ENCODE measurements around the gene ZNF132.
A peak's percentile ranks its signal among the peaks of the same experiment; 100 is the strongest.

Gene ZNF132

DNA sequence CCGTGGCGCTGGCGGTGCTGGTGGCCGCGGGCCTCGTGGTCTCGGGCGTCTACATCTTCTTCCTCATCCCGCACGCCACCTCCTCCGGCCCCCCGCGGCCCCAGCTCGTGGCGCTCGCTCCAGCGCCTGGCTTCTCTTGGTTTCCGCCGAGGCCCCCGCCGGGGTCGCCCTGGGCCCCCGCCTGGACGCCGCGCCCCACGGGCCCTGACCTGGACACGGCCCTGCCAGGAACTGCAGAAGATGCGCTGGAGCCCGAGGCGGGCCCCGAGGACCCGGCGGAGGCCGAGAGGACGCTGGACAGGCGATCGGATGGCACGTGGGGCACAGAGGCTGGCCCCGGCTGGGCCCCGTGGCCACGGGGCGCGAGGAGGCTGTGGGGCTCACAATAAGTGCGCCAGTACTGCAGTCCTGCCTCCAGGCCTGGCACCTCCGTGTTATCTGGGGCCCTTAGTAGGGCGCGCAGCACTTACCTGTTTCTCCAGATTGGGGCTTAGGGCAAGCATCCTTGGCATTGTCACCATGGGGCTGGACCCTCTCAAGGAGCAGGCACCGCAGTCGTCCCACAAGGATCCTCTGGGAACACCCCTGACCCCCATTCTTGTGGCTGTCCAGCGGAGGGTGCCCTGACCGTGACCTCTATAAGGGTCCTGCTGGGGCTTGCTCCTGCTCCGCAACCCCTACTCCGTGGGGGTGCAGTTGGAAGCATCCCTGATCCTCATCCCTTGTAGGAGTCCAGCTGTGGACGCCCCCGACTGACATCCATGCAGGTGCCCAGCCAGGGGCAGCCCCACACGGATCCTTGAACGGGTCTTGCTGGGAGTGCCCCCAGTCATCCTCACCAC, 43.0 kb downstream of the ZNF132 start:
- Histone ChIP-seq H3K27ac (ENCODE audit: low read length) (no peak overlapping the region), H3K27me3 (ENCODE audit: control insufficient read depth, insufficient read depth, low read length) (no peaks in the 10 kb centered on the region; the same call in 1 of the 2 replicates), H3K4me1 (ENCODE audit: control insufficient read depth, insufficient read depth, low read length) (peaks cover 10% of the 10 kb centered on the region; the same call in 1 of the 2 replicates), H3K36me3 (ENCODE audit: control insufficient read depth, insufficient read depth, low read length) (peaks cover 23% of the 10 kb centered on the region), H3K9me3 (ENCODE audit: control insufficient read depth, insufficient read depth, low read length) (no peaks in the 10 kb centered on the region), H3K4me3 (ENCODE audit: low read length) (peak overlapping the region; percentile 21; the same call in 1 of the 2 replicates)
- no peak for DNase-seq (ENCODE audit: low read depth, low spot score)
- WGBS (ENCODE audit: insufficient coverage, insufficient read length) = no CpG with 5 or more reads among the region's 58 CpGs

DNA sequence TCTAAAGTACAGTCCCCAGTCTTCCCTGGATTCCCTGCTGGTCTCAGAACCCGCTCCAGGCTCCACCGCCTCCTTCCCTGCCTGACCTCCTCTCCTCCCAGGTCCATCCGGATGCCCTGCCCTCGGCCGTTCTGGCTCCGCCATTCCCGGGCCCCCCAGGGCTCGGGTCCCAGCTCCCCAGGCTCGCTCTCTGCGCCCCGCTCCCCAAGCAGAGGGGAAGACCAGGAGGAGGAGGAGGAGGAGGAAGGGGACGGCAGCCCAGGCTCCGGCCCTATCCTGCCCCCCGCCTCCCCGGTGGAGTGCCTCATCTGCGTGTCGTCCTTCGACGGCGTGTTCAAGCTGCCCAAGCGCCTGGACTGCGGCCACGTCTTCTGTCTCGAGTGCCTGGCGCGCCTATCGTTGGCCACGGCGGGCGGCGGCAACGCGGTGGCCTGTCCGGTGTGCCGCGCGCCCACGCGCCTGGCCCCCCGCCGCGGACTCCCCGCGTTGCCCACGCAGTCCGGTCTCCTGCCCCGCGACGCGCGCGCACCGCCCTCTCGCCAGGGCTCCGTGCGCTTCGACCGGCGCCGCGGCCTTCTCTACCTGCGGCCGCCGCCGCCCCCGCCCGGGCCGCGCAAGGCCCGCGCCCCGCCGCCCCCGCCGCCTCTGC, 43.9 kb downstream of the ZNF132 start:
- Histone ChIP-seq H3K36me3 (ENCODE audit: control insufficient read depth, insufficient read depth, low read length) (peaks cover 23% of the 10 kb centered on the region), H3K4me1 (ENCODE audit: control insufficient read depth, insufficient read depth, low read length) (peaks cover 10% of the 10 kb centered on the region; the same call in 1 of the 2 replicates), H3K9me3 (ENCODE audit: control insufficient read depth, insufficient read depth, low read length) (no peaks in the 10 kb centered on the region), H3K27ac (ENCODE audit: low read length) (no peak overlapping the region), H3K27me3 (ENCODE audit: control insufficient read depth, insufficient read depth, low read length) (no peaks in the 10 kb centered on the region; the same call in 1 of the 2 replicates), H3K4me3 (ENCODE audit: low read length) (peak overlapping the region; percentile 18; the same call in 1 of the 2 replicates)
- no peak for DNase-seq (ENCODE audit: low read depth, low spot score)
- WGBS (ENCODE audit: insufficient coverage, insufficient read length) = no CpG with 5 or more reads among the region's 75 CpGs

DNA sequence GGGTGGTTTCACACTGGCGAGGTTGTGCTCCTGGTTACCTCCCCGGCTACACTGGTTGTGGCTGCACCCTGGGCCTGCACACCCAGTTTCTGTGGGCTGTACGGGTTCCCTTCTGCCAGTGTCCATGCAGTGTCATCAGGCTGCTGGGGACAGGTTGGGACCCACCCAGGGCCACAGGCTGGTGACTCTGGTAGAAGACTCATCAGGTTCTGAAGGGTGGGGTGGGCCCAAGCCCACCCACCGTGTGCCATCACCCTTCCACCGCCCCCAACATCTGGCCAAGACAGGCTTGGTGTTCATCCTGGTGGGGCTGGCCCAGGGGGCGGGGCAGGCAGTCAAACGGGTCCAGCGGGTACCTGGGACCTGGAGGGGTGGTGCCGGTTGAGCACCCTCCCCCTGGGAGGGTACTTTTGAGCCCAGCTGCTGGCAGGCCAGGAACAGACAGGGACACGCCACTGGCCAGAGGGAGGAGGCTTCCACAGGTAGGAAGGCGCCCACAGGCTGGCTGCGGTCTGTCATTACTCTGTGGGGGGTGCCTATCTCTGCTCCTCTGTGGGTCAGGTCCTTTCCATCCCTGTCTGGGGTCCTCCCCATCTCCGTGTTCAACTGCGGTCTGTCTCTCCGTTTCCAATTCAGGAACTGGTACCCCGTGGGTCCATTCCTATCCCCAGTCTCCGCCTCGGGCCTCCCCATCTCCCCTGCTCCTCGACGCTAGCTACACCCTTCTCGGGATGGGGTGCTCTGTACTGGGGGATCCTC, 44.6 kb downstream of the ZNF132 start, which contains the start of gene RNF225:
RNF225 (plus strand) TSS at position 437 of the 759 bp plus-strand sequence. CDS start 434 bp downstream, outside the sequence.
- WGBS (ENCODE audit: insufficient coverage, insufficient read length) = no CpG with 5 or more reads among the region's 21 CpGs
- no peak for DNase-seq (ENCODE audit: low read depth, low spot score)
- peaks cover 23% of the 10 kb centered on the region for H3K36me3 ChIP-seq (ENCODE audit: control insufficient read depth, insufficient read depth, low read length)
- peaks cover 8% of the 10 kb centered on the region; the same call in 1 of the 2 replicates for H3K4me1 ChIP-seq (ENCODE audit: control insufficient read depth, insufficient read depth, low read length)
- no peaks in the 10 kb centered on the region for H3K9me3 ChIP-seq (ENCODE audit: control insufficient read depth, insufficient read depth, low read length)
- H3K4me3 ChIP-seq (ENCODE audit: low read length) = peak within 1 kb of the TSS; percentile 21; the same call in 1 of the 2 replicates
- no peak within 1 kb of the TSS for H3K27ac ChIP-seq (ENCODE audit: low read length)
- H3K27me3 ChIP-seq (ENCODE audit: control insufficient read depth, insufficient read depth, low read length) = no peaks in the 10 kb centered on the region; the same call in 1 of the 2 replicates

DNA sequence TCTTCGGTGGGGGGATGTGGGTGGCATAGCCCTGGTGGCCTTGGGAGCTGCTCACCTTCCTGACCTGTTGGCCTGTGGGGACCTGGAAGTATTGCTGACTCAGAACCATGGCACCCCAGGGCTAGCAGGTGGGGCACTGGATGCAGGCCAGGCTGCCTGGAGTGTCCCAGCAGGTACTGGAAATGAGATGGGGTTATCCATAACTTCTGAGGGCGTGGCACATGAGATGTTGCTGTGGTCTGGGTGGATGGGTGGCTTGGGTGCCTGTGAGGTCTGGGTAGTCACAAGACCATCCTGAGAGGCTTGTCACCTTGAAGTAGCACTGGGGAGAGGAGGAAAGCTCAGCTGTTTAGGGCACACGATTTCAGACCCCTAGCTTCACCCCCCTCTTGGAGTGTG, 45.1 kb downstream of the ZNF132 start:
- DNase-seq (ENCODE audit: low read depth, low spot score) = no peak
- Histone ChIP-seq H3K4me1 (ENCODE audit: control insufficient read depth, insufficient read depth, low read length) (peaks cover 8% of the 10 kb centered on the region; the same call in 1 of the 2 replicates), H3K27ac (ENCODE audit: low read length) (no peak overlapping the region), H3K4me3 (ENCODE audit: low read length) (no peak overlapping the region), H3K27me3 (ENCODE audit: control insufficient read depth, insufficient read depth, low read length) (no peaks in the 10 kb centered on the region; the same call in 1 of the 2 replicates), H3K36me3 (ENCODE audit: control insufficient read depth, insufficient read depth, low read length) (peaks cover 23% of the 10 kb centered on the region), H3K9me3 (ENCODE audit: control insufficient read depth, insufficient read depth, low read length) (no peaks in the 10 kb centered on the region)
- WGBS (ENCODE audit: insufficient coverage, insufficient read length) = no CpG with 5 or more reads among the region's 3 CpGs

DNA sequence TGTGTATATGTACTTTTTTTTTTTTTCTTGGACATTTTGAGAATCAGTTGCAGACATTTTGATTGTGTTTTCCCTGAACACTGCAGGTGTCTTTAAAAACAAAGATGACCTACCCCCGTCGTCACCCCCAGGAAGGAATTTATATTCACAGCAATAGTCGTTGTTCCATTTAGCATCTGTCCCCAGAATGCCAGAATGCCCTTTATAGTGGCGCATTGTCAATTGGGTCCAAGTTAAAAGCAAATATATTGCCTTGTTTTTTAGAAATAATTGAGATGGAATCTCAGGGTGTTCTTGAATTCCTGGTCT, 46.3 kb downstream of the ZNF132 start:
- no peaks in the 10 kb centered on the region; the same call in 1 of the 2 replicates for H3K27me3 ChIP-seq (ENCODE audit: control insufficient read depth, insufficient read depth, low read length)
- no peak for DNase-seq (ENCODE audit: low read depth, low spot score)
- H3K4me1 ChIP-seq (ENCODE audit: control insufficient read depth, insufficient read depth, low read length) = peaks cover 8% of the 10 kb centered on the region; the same call in 1 of the 2 replicates
- no peak overlapping the region for H3K4me3 ChIP-seq (ENCODE audit: low read length)
- no peaks in the 10 kb centered on the region for H3K9me3 ChIP-seq (ENCODE audit: control insufficient read depth, insufficient read depth, low read length)
- WGBS (ENCODE audit: insufficient coverage, insufficient read length) = no CpG with 5 or more reads among the region's 4 CpGs
- H3K27ac ChIP-seq (ENCODE audit: low read length) = no peak overlapping the region
- H3K36me3 ChIP-seq (ENCODE audit: control insufficient read depth, insufficient read depth, low read length) = peaks cover 25% of the 10 kb centered on the region

DNA sequence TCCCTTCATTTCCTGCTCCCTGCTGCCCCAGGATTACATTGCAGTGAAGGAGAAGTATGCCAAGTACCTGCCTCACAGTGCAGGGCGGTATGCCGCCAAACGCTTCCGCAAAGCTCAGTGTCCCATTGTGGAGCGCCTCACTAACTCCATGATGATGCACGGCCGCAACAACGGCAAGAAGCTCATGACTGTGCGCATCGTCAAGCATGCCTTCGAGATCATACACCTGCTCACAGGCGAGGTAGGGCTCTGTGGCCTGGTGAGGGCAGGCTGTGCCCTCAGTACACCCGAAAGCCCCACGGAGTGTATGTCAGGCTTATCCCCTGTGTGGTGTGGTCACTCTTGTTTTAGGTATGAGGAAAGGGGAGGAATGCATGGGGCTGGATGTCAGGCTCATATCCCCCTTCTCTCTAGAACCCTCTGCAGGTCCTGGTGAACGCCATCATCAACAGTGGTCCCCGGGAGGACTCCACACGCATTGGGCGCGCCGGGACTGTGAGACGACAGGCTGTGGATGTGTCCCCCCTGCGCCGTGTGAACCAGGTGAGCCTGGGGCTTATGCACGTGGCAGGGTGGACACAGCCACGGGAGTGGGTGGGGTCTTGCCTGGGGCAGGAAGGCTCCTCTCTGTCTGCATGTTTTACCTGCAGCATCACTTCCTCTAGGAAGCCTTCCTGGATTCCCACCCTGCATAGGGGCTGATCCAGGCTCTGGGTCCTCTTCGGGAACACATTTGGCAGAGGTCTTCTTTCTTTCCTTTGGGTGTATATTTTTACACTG, 46.8 kb downstream of the ZNF132 start:
- H3K4me3 ChIP-seq (ENCODE audit: low read length) = no peak overlapping the region
- H3K9me3 ChIP-seq (ENCODE audit: control insufficient read depth, insufficient read depth, low read length) = no peaks in the 10 kb centered on the region
- peaks cover 27% of the 10 kb centered on the region for H3K36me3 ChIP-seq (ENCODE audit: control insufficient read depth, insufficient read depth, low read length)
- no peak overlapping the region for H3K27ac ChIP-seq (ENCODE audit: low read length)
- H3K4me1 ChIP-seq (ENCODE audit: control insufficient read depth, insufficient read depth, low read length) = peaks cover 8% of the 10 kb centered on the region; the same call in 1 of the 2 replicates
- no peak for DNase-seq (ENCODE audit: low read depth, low spot score)
- no peaks in the 10 kb centered on the region; the same call in 1 of the 2 replicates for H3K27me3 ChIP-seq (ENCODE audit: control insufficient read depth, insufficient read depth, low read length)
- no CpG with 5 or more reads among the region's 26 CpGs for WGBS (ENCODE audit: insufficient coverage, insufficient read length)

DNA sequence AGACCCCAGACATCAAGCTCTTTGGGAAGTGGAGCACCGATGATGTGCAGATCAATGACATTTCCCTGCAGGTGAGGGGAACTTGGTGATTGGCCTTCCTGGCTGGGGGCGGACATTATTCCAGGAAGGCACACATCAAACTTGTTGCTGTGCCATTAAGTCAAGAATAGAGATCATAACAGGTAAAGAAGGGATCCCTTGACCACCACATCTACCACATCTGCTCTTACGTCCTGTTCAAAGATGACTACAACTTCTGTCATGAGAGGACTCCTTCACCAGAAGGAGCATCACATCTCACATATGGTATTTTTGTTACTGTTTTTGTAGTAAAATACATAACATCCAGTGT, 51.8 kb downstream of the ZNF132 start:
- Histone ChIP-seq H3K27me3 (ENCODE audit: control insufficient read depth, insufficient read depth, low read length) (no peaks in the 10 kb centered on the region), H3K4me3 (ENCODE audit: low read length) (peak overlapping the region; percentile 77; the same call in 1 of the 2 replicates), H3K36me3 (ENCODE audit: control insufficient read depth, insufficient read depth, low read length) (peaks cover 11% of the 10 kb centered on the region), H3K27ac (ENCODE audit: low read length) (no peak overlapping the region), H3K9me3 (ENCODE audit: control insufficient read depth, insufficient read depth, low read length) (no peaks in the 10 kb centered on the region), H3K4me1 (ENCODE audit: control insufficient read depth, insufficient read depth, low read length) (peaks cover 6% of the 10 kb centered on the region)
- no peak for DNase-seq (ENCODE audit: low read depth, low spot score)
- WGBS (ENCODE audit: insufficient coverage, insufficient read length) = no CpG with 5 or more reads among the region's 3 CpGs

DNA sequence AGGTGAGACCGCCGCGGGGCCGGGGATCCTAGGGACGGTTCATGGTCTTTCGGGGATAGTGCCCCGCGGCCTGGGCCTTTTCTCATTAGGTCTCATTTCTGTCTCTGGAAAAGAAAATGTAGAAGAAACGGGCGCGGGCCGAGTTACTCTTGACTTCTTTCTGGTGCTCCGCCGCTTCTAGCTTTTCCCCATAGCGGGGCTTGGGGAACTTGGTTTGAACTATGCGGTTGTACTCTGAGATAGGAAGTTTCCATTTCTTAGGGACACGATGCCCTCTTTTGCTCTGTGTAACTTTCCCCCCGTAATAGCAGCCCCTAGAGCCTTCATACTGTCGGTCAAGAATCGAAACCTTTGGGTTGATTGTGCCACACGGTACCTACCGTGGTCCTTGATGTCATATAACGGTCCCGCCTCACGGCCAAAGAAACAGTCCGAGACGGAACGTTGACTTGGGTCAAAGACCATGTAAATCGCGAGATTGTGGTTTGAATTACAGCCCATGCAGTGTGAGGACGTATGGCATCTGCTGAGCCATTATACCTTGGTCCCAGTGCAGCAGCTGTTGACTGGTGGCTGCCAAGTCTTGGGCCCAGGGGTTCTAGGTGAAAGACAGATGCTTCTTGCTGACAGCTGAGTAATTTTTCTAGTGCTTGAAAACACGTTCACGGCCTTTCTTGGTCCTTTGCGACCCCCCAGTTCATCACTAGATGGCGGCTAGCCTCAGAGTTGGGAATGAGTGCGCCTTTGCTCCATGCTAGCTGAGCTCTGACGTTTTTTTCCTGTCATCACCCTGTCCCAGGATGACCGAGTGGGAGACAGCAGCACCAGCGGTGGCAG, 52.4 kb downstream of the ZNF132 start:
- H3K4me3 ChIP-seq (ENCODE audit: low read length) = peak overlapping the region; percentile 77
- WGBS (ENCODE audit: insufficient coverage, insufficient read length) = no CpG with 5 or more reads among the region's 39 CpGs
- H3K36me3 ChIP-seq (ENCODE audit: control insufficient read depth, insufficient read depth, low read length) = peaks cover 6% of the 10 kb centered on the region; the same call in 1 of the 2 replicates
- no peak for DNase-seq (ENCODE audit: low read depth, low spot score)
- H3K27me3 ChIP-seq (ENCODE audit: control insufficient read depth, insufficient read depth, low read length) = no peaks in the 10 kb centered on the region
- H3K9me3 ChIP-seq (ENCODE audit: control insufficient read depth, insufficient read depth, low read length) = no peaks in the 10 kb centered on the region
- H3K27ac ChIP-seq (ENCODE audit: low read length) = no peak overlapping the region
- H3K4me1 ChIP-seq (ENCODE audit: control insufficient read depth, insufficient read depth, low read length) = peaks cover 6% of the 10 kb centered on the region

All from iPS DF 6.9 (cell line).